HFFc6 (cell line): ENCODE data around the gene ITIH4. TPM values are rescaled to one million over a fixed set of nuclear protein-coding genes. Genes with fewer than 3 reads are reported as not detected.

Experiments used
- DNase-seq: peaks from one replicate; pipeline ENCODE4 v3.0.0-alpha.2; 2018
- H3K27ac Mint-ChIP-seq: 2 replicates; pipeline ENCODE4 v1.8.0; 2020; ENCODE audit warnings: mild to moderate bottlenecking, mixed read lengths
- H3K27me3 Mint-ChIP-seq: 2 replicates; pipeline ENCODE4 v1.8.0; 2021; ENCODE audit warnings: mild to moderate bottlenecking, moderate library complexity, mixed read lengths; ENCODE audit not compliant: insufficient read depth
- H3K36me3 Mint-ChIP-seq: 2 replicates; pipeline ENCODE4 v1.8.0; 2021; ENCODE audit warnings: low read depth, mixed read lengths
- H3K4me1 Mint-ChIP-seq: 2 replicates; pipeline ENCODE4 v1.8.0; 2020; ENCODE audit warnings: low read depth, mixed read lengths
- H3K4me3 Mint-ChIP-seq: 2 replicates; pipeline ENCODE4 v1.8.0; 2020; ENCODE audit warnings: mild to moderate bottlenecking, moderate library complexity, mixed read lengths
- H3K9me3 Mint-ChIP-seq: 2 replicates; pipeline ENCODE4 v1.8.0; 2020; ENCODE audit warnings: mild to moderate bottlenecking, mixed read lengths
- total RNA-seq, 6 experiments: library from RNA; stranded (reverse); fragmentation: NEBNext Ultra II Directional; extraction: Animal tissue kit (Norgen Biotek cat#: 25700); gene quantifications; 2 replicates in 1 of 6; 3 replicates in 5 of 6; pipeline ENCODE4 v1.2.3, GENCODE V29; 2021
- TF ChIP-seq, protein P1 (sequence below): fragments of 200-600 bp; sonication (generic); IDR thresholded peaks from 2 replicates; pipeline ENCODE4 v1.5.0; 2021; ENCODE audit warnings: antibody characterized with exemption, mild to moderate bottlenecking

ITIH4 gene
- total RNA-seq, 6 experiments from 2014 or later: 0.55 to 2.4 (median 0.79) TPM

- no peaks in the 10 kb centered on the region for H3K36me3 Mint-ChIP-seq
- H3K27me3 Mint-ChIP-seq: peaks cover 13% of the 10 kb centered on the region
- no peak for DNase-seq
- H3K4me3 Mint-ChIP-seq: no peak overlapping the region
- TF ChIP-seq, protein P1, sequence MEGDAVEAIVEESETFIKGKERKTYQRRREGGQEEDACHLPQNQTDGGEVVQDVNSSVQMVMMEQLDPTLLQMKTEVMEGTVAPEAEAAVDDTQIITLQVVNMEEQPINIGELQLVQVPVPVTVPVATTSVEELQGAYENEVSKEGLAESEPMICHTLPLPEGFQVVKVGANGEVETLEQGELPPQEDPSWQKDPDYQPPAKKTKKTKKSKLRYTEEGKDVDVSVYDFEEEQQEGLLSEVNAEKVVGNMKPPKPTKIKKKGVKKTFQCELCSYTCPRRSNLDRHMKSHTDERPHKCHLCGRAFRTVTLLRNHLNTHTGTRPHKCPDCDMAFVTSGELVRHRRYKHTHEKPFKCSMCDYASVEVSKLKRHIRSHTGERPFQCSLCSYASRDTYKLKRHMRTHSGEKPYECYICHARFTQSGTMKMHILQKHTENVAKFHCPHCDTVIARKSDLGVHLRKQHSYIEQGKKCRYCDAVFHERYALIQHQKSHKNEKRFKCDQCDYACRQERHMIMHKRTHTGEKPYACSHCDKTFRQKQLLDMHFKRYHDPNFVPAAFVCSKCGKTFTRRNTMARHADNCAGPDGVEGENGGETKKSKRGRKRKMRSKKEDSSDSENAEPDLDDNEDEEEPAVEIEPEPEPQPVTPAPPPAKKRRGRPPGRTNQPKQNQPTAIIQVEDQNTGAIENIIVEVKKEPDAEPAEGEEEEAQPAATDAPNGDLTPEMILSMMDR: no peak
- H3K4me1 Mint-ChIP-seq: peaks cover 22% of the 10 kb centered on the region
- H3K27ac Mint-ChIP-seq: no peak overlapping the region
- H3K9me3 Mint-ChIP-seq: no peaks in the 10 kb centered on the region
These were observed 57.0 kb downstream of the ITIH4 start for GRCh38 chr3:52773361-52774065.

DNA sequence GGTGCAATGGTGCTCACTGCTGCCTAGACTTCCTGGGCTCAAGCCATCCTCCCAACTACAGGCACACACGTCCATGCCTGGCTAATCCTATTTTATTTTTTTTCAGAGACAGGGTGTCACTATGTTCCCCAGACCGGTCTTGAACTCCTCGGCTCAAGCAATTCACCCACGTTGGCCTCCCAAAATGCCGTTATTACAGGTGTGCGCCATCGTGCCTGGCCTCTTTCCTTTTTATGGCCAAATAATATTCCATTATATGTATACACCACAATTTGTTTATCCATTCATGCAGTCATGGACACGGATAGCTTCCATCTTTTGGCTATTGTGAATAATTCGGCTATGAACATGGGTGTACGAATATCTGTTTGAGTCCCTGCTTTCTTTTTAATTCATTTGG, 58.8 kb downstream of the ITIH4 start:
- no peaks in the 10 kb centered on the region for H3K9me3 Mint-ChIP-seq
- H3K4me1 Mint-ChIP-seq: peaks cover 22% of the 10 kb centered on the region
- H3K36me3 Mint-ChIP-seq: no peaks in the 10 kb centered on the region
- peaks cover 6% of the 10 kb centered on the region for H3K27me3 Mint-ChIP-seq
- peak overlapping the region; percentile 95 for H3K4me3 Mint-ChIP-seq
- TF ChIP-seq, protein P1: no peak
- H3K27ac Mint-ChIP-seq: peak overlapping the region; percentile 92
- no peak for DNase-seq

DNA sequence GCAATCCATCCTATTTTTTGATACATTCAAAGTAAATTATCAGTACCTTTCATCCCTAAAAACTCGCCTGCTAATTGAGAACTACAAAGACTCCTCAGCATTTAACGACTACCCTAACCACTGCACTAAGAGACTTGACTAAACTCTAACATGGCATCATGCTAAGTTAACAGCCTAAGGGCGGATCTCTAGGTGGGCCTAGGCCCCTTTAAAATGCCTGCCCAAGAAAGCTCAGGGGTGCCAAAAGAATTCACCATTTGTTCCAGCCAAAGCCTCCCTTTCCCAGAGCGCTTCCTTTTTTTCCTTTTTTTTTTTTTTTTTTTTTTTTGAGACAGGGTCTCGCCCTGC, 59.2 kb downstream of the ITIH4 start:
- Mint-ChIP-seq H3K27ac (peak overlapping the region; percentile 92), H3K27me3 (peaks cover 4% of the 10 kb centered on the region), H3K9me3 (no peaks in the 10 kb centered on the region), H3K4me1 (peaks cover 22% of the 10 kb centered on the region), H3K4me3 (peak overlapping the region; percentile 95), H3K36me3 (no peaks in the 10 kb centered on the region)
- TF ChIP-seq, protein P1: no peak
- DNase-seq: no peak

DNA sequence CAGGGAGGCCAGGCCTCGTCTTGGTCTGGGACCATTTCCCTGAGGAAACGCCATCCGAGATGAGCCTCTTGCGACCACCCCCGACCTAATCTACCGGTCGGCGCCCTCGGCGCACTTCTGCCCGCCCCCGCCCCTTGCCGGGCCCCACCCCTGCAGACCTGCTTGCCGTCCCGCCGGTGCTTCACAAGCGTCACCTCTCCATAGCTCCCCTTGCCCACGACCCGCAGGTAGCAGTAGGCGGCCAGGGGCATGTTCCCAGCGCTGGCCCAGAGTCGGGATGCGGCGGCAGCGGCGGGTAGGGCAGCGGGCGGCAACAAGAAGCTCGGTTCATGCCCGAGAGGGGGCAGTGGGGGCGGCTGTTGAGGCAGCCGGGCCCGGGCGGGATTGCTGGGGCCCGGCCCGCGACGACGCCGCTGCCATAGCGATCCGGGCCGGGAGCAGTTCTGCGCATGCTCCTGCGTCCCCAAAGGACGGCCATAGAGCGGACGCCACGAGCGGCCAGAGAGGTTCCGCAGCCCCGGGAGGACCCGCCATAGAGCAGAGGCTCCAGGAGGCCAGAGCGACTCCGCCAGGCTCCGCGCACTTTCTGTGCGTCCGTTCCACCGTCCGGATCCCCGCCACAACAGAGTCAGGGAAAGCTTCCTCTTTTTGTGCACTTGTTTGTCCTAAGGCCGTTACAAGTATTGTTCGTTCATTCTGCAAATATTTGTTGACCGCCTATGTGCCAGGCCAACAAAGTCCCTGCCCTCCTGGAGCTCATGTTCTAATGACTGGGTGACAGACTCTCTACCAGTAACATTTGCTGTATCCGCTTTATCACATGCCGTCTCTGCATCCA, 59.8 kb downstream of the ITIH4 start, which contains the start of gene NEK4:
Gene NEK4 (minus strand): TSS at position 445 of the 838 bp plus-strand sequence. CDS start 194 bp downstream, at position 251.
- Mint-ChIP-seq H3K36me3 (no peaks in the 10 kb centered on the region), H3K9me3 (no peaks in the 10 kb centered on the region), H3K27me3 (peaks cover 3% of the 10 kb centered on the region), H3K27ac (peak within 1 kb of the TSS; percentile 92), H3K4me3 (peak within 1 kb of the TSS; percentile 95), H3K4me1 (peaks cover 22% of the 10 kb centered on the region)
- TF ChIP-seq, protein P1: peak; percentile 39; the same call in 1 of the 2 replicates
- DNase-seq: peak; percentile 85

GRCh38 chr3:52769786-52770455, 60.6 kb downstream of the ITIH4 start:
- no peak for DNase-seq
- H3K27me3 Mint-ChIP-seq: no peaks in the 10 kb centered on the region; the same call in 1 of the 2 replicates
- H3K9me3 Mint-ChIP-seq: no peaks in the 10 kb centered on the region
- H3K4me1 Mint-ChIP-seq: peaks cover 22% of the 10 kb centered on the region
- TF ChIP-seq, protein P1: no peak
- no peaks in the 10 kb centered on the region for H3K36me3 Mint-ChIP-seq
- peak overlapping the region; percentile 53 for H3K27ac Mint-ChIP-seq
- H3K4me3 Mint-ChIP-seq: peak overlapping the region; percentile 95
